Immature natural killer cell (primary cell): Measurements from ENCODE around the gene ZDHHC14. TPM values are rescaled to one million over a fixed set of nuclear protein-coding genes. Genes with fewer than 3 reads are reported as not detected.
A peak's percentile ranks its signal among the peaks of the same experiment; 100 is the strongest.
"Not testable (repeated sequence)": the region's sequence is repeated elsewhere in the genome, so short reads cannot be mapped to it uniquely, and the experiment has no call there.

Experiments used
- DNase-seq, 3 donors: peaks; one replicate each; pipeline ENCODE4 v3.0.0; 2022; ENCODE audit warnings: mixed read lengths in 1 of 3
- H3K27ac Mint-ChIP-seq, 6 donors: one replicate each; pipeline ENCODE4 v1.8.0; 2020; ENCODE audit warnings: mixed read lengths in 6 of 6, mild to moderate bottlenecking in 5 of 6, inconsistent platforms in 4 of 6, moderate library complexity in 3 of 6
- H3K27me3 Mint-ChIP-seq, 3 donors: one replicate each; pipeline ENCODE4 v1.8.0; 2020 to 2021; ENCODE audit warnings: low read depth in 3 of 3, mild to moderate bottlenecking in 3 of 3, mixed read lengths in 3 of 3, moderate library complexity in 3 of 3, inconsistent platforms in 1 of 3
- H3K36me3 Mint-ChIP-seq, 3 donors: one replicate each; pipeline ENCODE4 v1.8.0; 2020; ENCODE audit warnings: mixed read lengths in 3 of 3, inconsistent platforms in 2 of 3, mild to moderate bottlenecking in 2 of 3
- H3K4me1 Mint-ChIP-seq, 2 donors: one replicate each; pipeline ENCODE4 v1.8.0; 2020; ENCODE audit warnings: inconsistent platforms in 2 of 2, mild to moderate bottlenecking in 2 of 2, mixed read lengths in 2 of 2, moderate library complexity in 1 of 2
- H3K4me3 Mint-ChIP-seq, 5 donors: one replicate each; pipeline ENCODE4 v1.8.0; 2020; ENCODE audit warnings: mild to moderate bottlenecking in 5 of 5, mixed read lengths in 5 of 5, inconsistent platforms in 3 of 5, moderate library complexity in 3 of 5
- H3K9me3 Mint-ChIP-seq, 6 donors: one replicate each; pipeline ENCODE4 v1.8.0; 2020; ENCODE audit warnings: mild to moderate bottlenecking in 6 of 6, mixed read lengths in 6 of 6, inconsistent platforms in 4 of 6, moderate library complexity in 3 of 6
- polyA plus RNA-seq, 3 donors: library from polyadenylated mRNA; unstranded; fragments of 300-500 nt; fragmentation: Illumina TruSeq; gene quantifications; one replicate each; pipeline ENCODE4 v1.2.3, GENCODE V29; 2021

The ZDHHC14 gene
- polyA plus RNA-seq, 3 donors from 2014 or later: 3.1 to 4.2 (median 3.4) TPM

- DNase-seq: no peak
- Mint-ChIP-seq H3K36me3 (peaks cover 6 to 21% (median 21%) of the 10 kb centered on the region in 3 donors), H3K4me1 (peaks cover 5 to 7% of the 10 kb centered on the region in 2 donors), H3K9me3 (peaks cover 0 to 16% (median 11%) of the 10 kb centered on the region in 6 donors), H3K27ac (no peak overlapping the region), H3K4me3 (peak overlapping the region in 1 of 5 donors; percentile 17), H3K27me3 (peaks cover 0 to 6% (median 5%) of the 10 kb centered on the region in 3 donors)
These were observed 204.5 kb downstream of the ZDHHC14 start for GRCh38 chr6:157585274-157586087.

GRCh38 chr6:157586088-157586414, 205.1 kb downstream of the ZDHHC14 start:
- Mint-ChIP-seq H3K36me3 (peaks cover 6 to 22% (median 21%) of the 10 kb centered on the region in 3 donors), H3K9me3 (peaks cover 0 to 16% (median 11%) of the 10 kb centered on the region in 6 donors), H3K27me3 (peaks cover 0 to 6% (median 5%) of the 10 kb centered on the region in 3 donors), H3K4me1 (peaks cover 5 to 7% of the 10 kb centered on the region in 2 donors), H3K4me3 (no peak overlapping the region), H3K27ac (no peak overlapping the region)
- DNase-seq: no peak

GRCh38 chr6:157586476-157587126, 205.6 kb downstream of the ZDHHC14 start:
- no peak overlapping the region for H3K4me3 Mint-ChIP-seq
- H3K9me3 Mint-ChIP-seq: peaks cover 0 to 16% (median 11%) of the 10 kb centered on the region in 6 donors
- peaks cover 6 to 26% (median 21%) of the 10 kb centered on the region in 3 donors for H3K36me3 Mint-ChIP-seq
- peaks cover 0 to 6% (median 5%) of the 10 kb centered on the region in 3 donors for H3K27me3 Mint-ChIP-seq
- no peak overlapping the region for H3K27ac Mint-ChIP-seq
- DNase-seq: no peak
- H3K4me1 Mint-ChIP-seq: peaks cover 7% of the 10 kb centered on the region in 2 donors

- peaks cover 0 to 6% (median 6%) of the 10 kb centered on the region in 3 donors for H3K27me3 Mint-ChIP-seq
- H3K4me1 Mint-ChIP-seq: peaks cover 7% of the 10 kb centered on the region in 2 donors
- peaks cover 0 to 14% (median 11%) of the 10 kb centered on the region in 6 donors for H3K9me3 Mint-ChIP-seq
- DNase-seq: no peak
- no peak overlapping the region for H3K4me3 Mint-ChIP-seq
- H3K36me3 Mint-ChIP-seq: peaks cover 6 to 24% (median 19%) of the 10 kb centered on the region in 3 donors
- H3K27ac Mint-ChIP-seq: no peak overlapping the region
These were observed 206.3 kb downstream of the ZDHHC14 start for GRCh38 chr6:157587127-157587926.

GRCh38 chr6:157590654-157591053, 209.7 kb downstream of the ZDHHC14 start:
- Mint-ChIP-seq H3K36me3 (peaks cover 6 to 28% (median 12%) of the 10 kb centered on the region in 3 donors), H3K9me3 (peaks cover 0 to 12% (median 6%) of the 10 kb centered on the region in 6 donors), H3K27ac (peak overlapping the region in 1 of 6 donors; percentile 50)
- H3K27me3 Mint-ChIP-seq, H3K4me1 Mint-ChIP-seq, DNase-seq, H3K4me3 Mint-ChIP-seq: not testable (repeated sequence)

GRCh38 chr6:157592541-157592940, 211.6 kb downstream of the ZDHHC14 start:
- Mint-ChIP-seq H3K27me3 (peaks cover 0 to 5% (median 4%) of the 10 kb centered on the region in 3 donors), H3K36me3 (peaks cover 6 to 28% (median 12%) of the 10 kb centered on the region in 3 donors), H3K9me3 (peaks cover 0 to 12% (median 6%) of the 10 kb centered on the region in 6 donors), H3K4me3 (peak overlapping the region in 1 of 5 donors; percentile 47), H3K4me1 (peaks cover 17 to 20% of the 10 kb centered on the region in 2 donors), H3K27ac (no peak overlapping the region)
- DNase-seq: no peak

- H3K4me3 Mint-ChIP-seq: peak overlapping the region in 1 of 5 donors; percentile 47
- H3K36me3 Mint-ChIP-seq: peaks cover 6 to 29% (median 12%) of the 10 kb centered on the region in 3 donors
- H3K27me3 Mint-ChIP-seq: peaks cover 0 to 5% (median 4%) of the 10 kb centered on the region in 3 donors
- DNase-seq: no peak
- no peak overlapping the region for H3K27ac Mint-ChIP-seq
- H3K4me1 Mint-ChIP-seq: peaks cover 21 to 24% of the 10 kb centered on the region in 2 donors
- H3K9me3 Mint-ChIP-seq: peaks cover 0 to 12% (median 6%) of the 10 kb centered on the region in 6 donors
These were observed 212.0 kb downstream of the ZDHHC14 start for GRCh38 chr6:157592980-157593379.

GRCh38 chr6:157593596-157593995, 212.6 kb downstream of the ZDHHC14 start:
- Mint-ChIP-seq H3K27ac (no peak overlapping the region), H3K4me1 (peaks cover 23 to 26% of the 10 kb centered on the region in 2 donors), H3K9me3 (peaks cover 0 to 12% (median 6%) of the 10 kb centered on the region in 6 donors), H3K4me3 (no peak overlapping the region), H3K27me3 (peaks cover 0 to 4% (median 4%) of the 10 kb centered on the region in 3 donors), H3K36me3 (peaks cover 9 to 33% (median 12%) of the 10 kb centered on the region in 3 donors)
- DNase-seq: no peak

GRCh38 chr6:157594292-157594691, 213.3 kb downstream of the ZDHHC14 start:
- Mint-ChIP-seq H3K9me3 (peaks cover 0 to 7% (median 6%) of the 10 kb centered on the region in 6 donors), H3K27me3 (peaks cover 0 to 4% (median 4%) of the 10 kb centered on the region in 3 donors), H3K36me3 (peaks cover 9 to 33% (median 12%) of the 10 kb centered on the region in 3 donors), H3K4me1 (peaks cover 23 to 26% of the 10 kb centered on the region in 2 donors), H3K4me3 (no peak overlapping the region), H3K27ac (peak overlapping the region in 2 of 6 donors; percentile 24 to 26)
- no peak for DNase-seq

- peaks cover 3 to 30% (median 5%) of the 10 kb centered on the region in 3 donors for H3K36me3 Mint-ChIP-seq
- H3K27me3 Mint-ChIP-seq: peaks cover 0 to 4% (median 4%) of the 10 kb centered on the region in 3 donors
- H3K27ac Mint-ChIP-seq: peak overlapping the region in 3 of 6 donors; percentile 13 to 51 (median 26)
- H3K9me3 Mint-ChIP-seq: peaks cover 0 to 2% (median 0%) of the 10 kb centered on the region in 6 donors
- no peak for DNase-seq
- H3K4me1 Mint-ChIP-seq: peaks cover 23 to 26% of the 10 kb centered on the region in 2 donors
- no peak overlapping the region for H3K4me3 Mint-ChIP-seq
These were observed 214.8 kb downstream of the ZDHHC14 start for GRCh38 chr6:157595768-157596167.

GRCh38 chr6:157596461-157596860, 215.5 kb downstream of the ZDHHC14 start:
- peaks cover 22 to 26% of the 10 kb centered on the region in 2 donors for H3K4me1 Mint-ChIP-seq
- peaks cover 0 to 2% (median 0%) of the 10 kb centered on the region in 6 donors for H3K9me3 Mint-ChIP-seq
- peaks cover 0 to 4% (median 4%) of the 10 kb centered on the region in 3 donors for H3K27me3 Mint-ChIP-seq
- peak overlapping the region in 4 of 6 donors; percentile 11 to 51 (median 20) for H3K27ac Mint-ChIP-seq
- peaks cover 3 to 23% (median 5%) of the 10 kb centered on the region in 3 donors for H3K36me3 Mint-ChIP-seq
- H3K4me3 Mint-ChIP-seq: no peak overlapping the region
- DNase-seq: no peak

GRCh38 chr6:157596886-157597285, 215.9 kb downstream of the ZDHHC14 start:
- H3K9me3 Mint-ChIP-seq: peaks cover 0 to 2% (median 0%) of the 10 kb centered on the region in 6 donors
- peaks cover 0 to 4% (median 4%) of the 10 kb centered on the region in 3 donors for H3K27me3 Mint-ChIP-seq
- no peak overlapping the region for H3K4me3 Mint-ChIP-seq
- H3K36me3 Mint-ChIP-seq: peaks cover 3 to 23% (median 5%) of the 10 kb centered on the region in 3 donors
- no peak for DNase-seq
- H3K27ac Mint-ChIP-seq: peak overlapping the region in 1 of 6 donors; percentile 5
- peaks cover 21 to 26% of the 10 kb centered on the region in 2 donors for H3K4me1 Mint-ChIP-seq
